NCI-H1092 treated with DMSO at 0.1 percent for 48 hours (cell line): ENCODE results near the gene CHD9.
"Not testable (repeated sequence)": the region's sequence is repeated elsewhere in the genome, so short reads cannot be mapped to it uniquely, and the experiment has no call there.

Experiments used
- DNase-seq: peaks from one replicate; lab custom pipeline; 2025; lab: John Stamatoyannopoulos, UW

Gene CHD9

GRCh38 chr16:53207810-53208752, 153.3 kb downstream of the CHD9 start:
- peak; percentile 70 for DNase-seq

DNA sequence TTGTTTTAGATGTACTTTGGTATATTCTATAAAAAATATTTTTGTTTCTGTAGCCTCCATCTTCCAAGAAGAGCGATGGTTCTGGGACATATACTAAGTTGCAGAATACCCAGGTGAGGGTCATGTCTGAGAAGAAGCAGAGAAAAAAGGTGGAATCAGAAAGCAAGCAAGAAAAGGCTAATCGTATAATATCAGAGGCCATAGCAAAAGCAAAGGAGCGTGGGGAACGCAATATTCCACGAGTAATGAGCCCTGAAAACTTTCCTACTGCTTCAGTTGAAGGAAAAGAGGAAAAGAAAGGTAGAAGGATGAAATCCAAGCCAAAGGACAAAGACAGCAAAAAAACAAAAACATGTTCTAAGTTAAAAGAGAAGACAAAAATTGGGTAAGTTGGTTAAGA, 154.6 kb downstream of the CHD9 start:
- DNase-seq = no peak

DNA sequence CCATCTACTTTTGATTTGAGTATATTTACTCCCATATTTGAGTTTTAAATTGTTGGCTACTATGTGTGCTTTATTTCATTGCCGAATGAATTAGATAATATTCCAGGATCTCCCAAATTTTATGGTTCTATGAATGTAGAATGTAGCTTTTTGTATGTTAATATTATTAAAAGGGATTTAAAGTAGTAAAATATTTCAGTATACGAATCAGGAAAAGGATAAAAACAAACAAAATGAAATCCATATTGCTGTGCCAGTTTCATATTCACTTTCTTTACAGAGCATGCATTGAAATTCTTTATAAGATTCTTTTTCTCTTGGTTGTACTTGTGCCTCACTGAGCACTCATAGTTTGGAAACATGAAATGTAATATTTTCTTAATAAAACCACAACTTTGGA, 155.1 kb downstream of the CHD9 start:
- no peak for DNase-seq

- DNase-seq = no peak
Measured at GRCh38 chr16:53211253-53211652, 156.5 kb downstream of the CHD9 start.

DNA sequence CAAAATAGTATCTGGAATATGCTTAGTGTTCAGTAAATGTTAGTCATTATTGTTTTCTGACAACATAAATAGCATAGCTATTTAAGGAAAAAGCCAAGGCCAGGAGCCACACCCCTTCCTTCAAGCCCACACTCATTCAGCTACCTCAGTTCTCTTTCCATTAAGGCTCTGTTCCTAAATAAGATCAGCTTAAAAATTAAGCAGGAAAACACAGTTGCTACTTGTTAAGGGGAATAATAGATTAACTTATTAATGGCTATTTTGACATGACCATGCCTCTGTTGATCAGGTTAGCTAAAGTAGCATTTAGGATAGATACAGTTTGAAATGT, 158.1 kb downstream of the CHD9 start:
- no peak for DNase-seq

DNA sequence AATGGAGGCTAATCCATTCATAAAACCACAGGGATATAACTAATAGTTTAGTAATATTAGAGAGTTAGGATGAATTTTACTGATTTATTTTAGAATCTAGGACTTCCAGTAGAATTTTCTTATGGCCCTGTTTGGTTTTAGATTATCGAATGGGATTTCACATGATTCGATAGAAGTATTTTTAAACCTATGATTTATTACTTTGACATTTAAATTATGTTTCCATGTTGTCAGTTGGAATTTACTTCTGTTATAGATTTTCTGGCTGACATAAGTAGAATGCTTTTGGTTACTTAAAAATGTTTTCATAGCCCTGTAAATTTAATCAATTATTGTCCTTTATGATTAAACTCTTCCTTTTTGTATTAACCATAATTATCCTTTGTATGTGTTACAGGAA, 158.8 kb downstream of the CHD9 start:
- DNase-seq = no peak

DNA sequence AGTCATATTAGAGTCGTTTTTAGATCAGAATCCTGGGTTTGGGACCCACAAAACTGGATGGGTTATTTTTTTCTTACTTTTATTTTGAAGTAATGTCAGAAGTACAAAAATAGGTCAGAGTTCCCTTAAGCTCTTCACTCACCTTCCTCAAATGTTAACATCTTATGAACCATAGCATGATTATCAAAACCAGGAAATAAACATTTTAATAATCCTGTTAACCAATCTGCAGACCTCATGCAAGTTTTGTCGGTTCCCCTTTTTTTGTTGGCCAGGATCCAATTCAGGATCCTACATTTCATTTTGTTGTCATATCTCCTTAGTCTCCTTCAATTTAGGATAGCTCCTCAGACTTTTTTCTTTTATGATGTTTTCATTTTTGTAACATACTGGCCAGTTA, 162.0 kb downstream of the CHD9 start:
- no peak for DNase-seq

GRCh38 chr16:53219371-53219770, 164.6 kb downstream of the CHD9 start:
- DNase-seq = no peak

- no peak for DNase-seq
Measured at GRCh38 chr16:53219795-53220454, 165.1 kb downstream of the CHD9 start.

DNA sequence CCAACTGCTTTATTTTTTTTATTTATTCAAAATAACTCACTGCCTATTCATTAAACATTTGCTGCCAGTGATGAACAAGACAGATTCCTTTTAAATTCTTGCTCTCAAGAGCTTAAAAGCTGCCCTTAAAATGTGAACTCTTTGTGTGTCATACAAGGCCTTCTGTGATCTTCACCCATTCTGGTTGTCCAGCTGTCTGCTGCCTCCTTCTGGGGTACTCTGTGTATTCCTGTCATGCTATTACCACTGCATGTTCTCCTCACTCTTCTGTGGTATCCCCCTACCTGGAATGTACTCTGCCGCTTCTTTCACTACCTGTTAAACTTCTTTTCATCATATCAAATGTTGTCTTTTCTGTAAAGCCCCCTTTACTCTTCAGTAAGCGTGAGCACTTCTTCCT, 165.8 kb downstream of the CHD9 start:
- no peak for DNase-seq

- DNase-seq = no peak
Measured at GRCh38 chr16:53224951-53225533, 170.3 kb downstream of the CHD9 start.

DNA sequence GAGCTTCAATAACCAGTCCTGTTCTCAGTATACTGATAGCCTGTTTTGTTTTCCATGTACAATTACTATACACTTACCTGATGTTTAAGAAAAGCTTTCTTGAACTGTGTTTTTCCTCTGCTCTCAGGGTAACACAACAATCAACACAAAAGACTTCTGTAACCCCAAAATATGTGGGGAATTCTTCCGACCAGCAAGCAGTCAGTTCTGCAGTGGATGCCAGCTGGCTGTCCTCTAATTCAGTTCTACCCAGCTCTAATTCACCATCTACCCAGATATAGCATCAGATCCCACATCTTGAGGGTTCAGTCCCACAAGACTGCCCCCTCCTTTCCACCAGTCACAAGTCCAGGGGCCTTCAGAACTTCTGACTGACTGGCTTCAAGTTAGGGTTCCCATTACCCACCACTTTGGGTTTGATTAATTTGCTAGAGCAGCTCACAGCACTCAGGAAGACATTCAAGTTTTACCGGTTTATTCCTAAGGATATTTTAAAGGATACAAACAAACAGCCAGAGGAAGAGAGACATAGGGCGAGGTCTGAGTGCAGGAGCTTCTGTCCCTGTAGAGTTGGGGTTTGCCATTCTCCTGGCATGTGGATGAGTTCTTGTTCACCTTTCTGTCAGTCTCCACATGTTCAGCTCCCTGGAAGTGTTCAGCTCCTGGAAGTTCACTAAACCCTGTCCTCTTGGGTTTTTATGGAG, 178.2 kb downstream of the CHD9 start:
- DNase-seq = no peak

- DNase-seq = no peak
Measured at GRCh38 chr16:53234836-53235235, 180.0 kb downstream of the CHD9 start.

DNA sequence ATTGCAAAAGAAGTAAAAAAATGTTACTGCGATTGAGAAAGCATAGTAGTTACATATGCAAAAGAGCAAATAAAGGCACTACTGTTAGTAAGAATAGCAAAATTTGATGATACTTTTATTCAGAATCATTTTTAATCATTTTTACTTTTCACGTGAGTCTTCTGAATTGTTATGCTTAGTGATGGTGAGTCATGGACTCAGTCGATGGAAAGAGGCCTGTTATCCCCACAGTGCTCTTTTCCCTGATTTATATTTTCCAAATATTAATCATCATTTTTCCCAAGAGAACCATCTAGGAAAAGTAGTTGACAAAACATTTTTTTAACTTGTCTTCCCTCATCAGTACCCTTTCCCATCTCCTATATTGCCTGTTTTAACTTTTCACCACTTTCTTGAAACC, 181.1 kb downstream of the CHD9 start:
- DNase-seq = no peak

DNA sequence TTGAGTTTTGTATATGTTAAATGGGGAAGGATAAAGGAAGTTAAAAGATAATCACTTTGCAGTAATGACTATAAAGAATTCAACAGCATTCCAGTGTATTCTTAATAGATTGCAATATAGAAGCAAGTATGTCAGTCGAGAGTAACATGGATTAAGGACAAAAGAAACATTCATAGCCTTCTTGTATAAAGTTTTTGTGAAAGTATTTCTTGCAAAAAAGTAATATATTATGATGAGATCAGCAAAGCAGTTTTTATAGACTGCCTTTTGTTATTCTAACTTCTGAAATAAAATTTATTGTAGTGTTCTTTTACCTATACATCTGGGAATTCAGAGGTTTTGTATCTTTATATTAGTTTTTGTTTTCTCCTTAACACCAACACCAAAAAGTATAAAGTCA, 194.5 kb downstream of the CHD9 start:
- DNase-seq = no peak

DNA sequence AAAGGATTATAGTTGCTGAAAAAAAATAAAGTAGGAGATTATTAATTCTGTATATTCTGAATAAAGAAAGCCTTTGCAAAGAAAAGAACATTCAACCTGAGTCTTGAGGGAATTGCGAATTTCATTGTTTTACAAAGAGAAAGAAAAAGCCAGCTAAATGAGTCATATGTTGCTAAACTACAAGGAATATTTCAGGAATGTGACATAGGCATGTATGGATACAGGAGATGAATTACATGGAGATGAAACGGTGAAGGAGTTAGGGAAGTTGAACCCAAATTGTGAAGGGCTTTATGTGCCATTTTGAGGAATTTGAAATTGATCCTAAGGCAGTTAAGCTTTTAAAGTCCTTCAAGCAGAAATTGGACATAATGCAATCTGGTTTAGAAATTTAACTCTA, 202.2 kb downstream of the CHD9 start:
- DNase-seq = no peak

- no peak for DNase-seq
Measured at GRCh38 chr16:53258809-53259208, 204.0 kb downstream of the CHD9 start.

GRCh38 chr16:53261276-53261675, 206.5 kb downstream of the CHD9 start:
- no peak for DNase-seq

DNA sequence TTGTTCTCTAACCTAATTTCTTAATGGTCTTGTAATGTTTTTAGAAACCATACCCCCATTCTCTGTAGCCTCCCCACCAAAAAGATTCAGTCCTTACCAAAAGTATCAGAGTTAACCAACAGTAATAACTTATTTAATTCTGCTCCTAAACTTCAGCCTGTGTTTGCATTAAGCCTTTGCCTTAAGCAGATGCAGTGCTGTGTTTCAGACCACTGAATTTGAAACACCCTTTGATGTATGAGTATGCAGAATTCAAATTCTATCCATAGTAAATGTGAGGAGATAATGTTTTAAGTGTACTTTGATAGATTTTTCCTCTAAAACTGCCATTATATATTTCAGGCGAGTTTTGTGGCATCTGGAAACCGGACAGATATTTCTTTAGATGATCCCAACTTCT, 207.9 kb downstream of the CHD9 start:
- DNase-seq = no peak

GRCh38 chr16:53266156-53266555, 211.4 kb downstream of the CHD9 start:
- no peak for DNase-seq

DNA sequence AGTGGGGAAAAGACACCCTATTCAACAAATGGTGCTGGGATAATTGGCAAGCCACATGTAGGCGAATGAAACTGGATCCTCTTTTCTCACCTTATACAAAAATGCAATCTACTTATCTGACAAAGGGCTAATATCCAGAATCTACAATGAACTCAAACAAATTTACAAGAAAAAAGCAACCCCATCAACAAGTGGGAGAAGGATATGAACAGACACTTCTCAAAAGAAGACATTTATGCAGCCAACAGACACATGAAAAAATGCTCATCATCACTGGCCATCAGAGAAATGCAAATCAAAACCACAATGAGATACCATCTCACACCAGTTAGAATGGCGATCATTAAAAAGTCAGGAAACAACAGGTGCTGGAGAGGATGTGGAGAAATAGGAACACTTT, 223.7 kb downstream of the CHD9 start:
- DNase-seq = not testable (repeated sequence)

DNA sequence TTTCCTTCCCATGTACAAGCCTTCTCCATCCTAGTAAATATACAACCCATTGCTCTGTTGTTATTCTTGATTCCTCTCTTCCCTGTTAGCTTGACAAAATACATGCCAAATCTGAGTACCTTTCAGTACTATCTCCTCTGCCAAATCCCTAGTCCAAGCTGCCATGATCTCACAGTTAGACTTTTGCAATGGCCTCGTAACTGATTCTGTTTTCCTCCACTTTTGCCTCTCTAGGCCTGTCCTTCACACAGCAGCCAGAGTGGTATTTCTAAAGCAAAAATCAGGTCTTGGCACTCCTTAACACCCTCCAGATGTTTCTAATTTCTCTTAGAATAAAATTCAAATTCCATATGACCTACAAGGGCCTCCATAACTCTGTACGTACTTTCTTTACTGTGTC, 226.5 kb downstream of the CHD9 start:
- DNase-seq = no peak

- DNase-seq = no peak
Measured at GRCh38 chr16:53281859-53282258, 227.1 kb downstream of the CHD9 start.
